ENCODE measurements around the gene CRYGS.

Gene CRYGS

GRCh38 chr3:186589856-186590579, 45.8 kb upstream of the CRYGS start:
- Histone ChIP-seq H3K27ac (ENCODE audit: extremely low read depth, low read depth, low read length) (no peak overlapping the region), H3K4me1 (ENCODE audit: control insufficient read depth, insufficient read depth, low read length) (no peaks in the 10 kb centered on the region), H3K4me3 (ENCODE audit: low read depth, low read length) (no peak overlapping the region), H3K36me3 (ENCODE audit: control insufficient read depth in 2 of 2, insufficient read depth in 1 of 2, low read length in 2 of 2) (peaks cover 0 to 13% of the 10 kb centered on the region in 2 experiments; a peak in 1 of 3 replicates), H3K9me3 (ENCODE audit: control insufficient read depth, insufficient read depth, low read depth, low read length) (no peaks in the 10 kb centered on the region)
- POLR2A ChIA-PET, result interaction anchor here (0.6 to 1.2 kb wide), 3 partner anchors 20 to 149 kb away, joined by 3 to 5 read pairs (median 3); partner anchors contain the start of gene DNAJB11
- CTCF ChIA-PET, result interaction anchor here (0.5 to 8.5 kb wide), 6 partner anchors 20 to 377 kb away, joined by 3 to 59 read pairs (median 3); partner anchors contain the start of gene AHSG
- TF ChIP-seq ZNF19 (tag by site-specific recombination; IDR thresholded peaks at IDR 0.05; ENCODE audit: low read depth), result no peak
- no peak for TF ChIP-seq ZNF404 (tag by site-specific recombination; IDR thresholded peaks at IDR 0.05)
- TF ChIP-seq ZNF280C (tag by site-specific recombination; IDR thresholded peaks at IDR 0.05), result no peak
- TF ChIP-seq ZNF701 (tag by site-specific recombination; IDR thresholded peaks at IDR 0.05), result no peak
- no peak for TF ChIP-seq ZNF280D (tag by site-specific recombination; IDR thresholded peaks at IDR 0.05)
- no peak for TF ChIP-seq ZNF837 (tag by site-specific recombination; IDR thresholded peaks at IDR 0.05)
- peak; percentile 81; the same call in 1 of the 2 replicates for TF ChIP-seq ZNF362 (tag by site-specific recombination; IDR thresholded peaks at IDR 0.05)
- TF ChIP-seq ZNF704 (tag by site-specific recombination; IDR thresholded peaks at IDR 0.05), result no peak
- no peak for TF ChIP-seq CTCF (tag by site-specific recombination; IDR thresholded peaks at IDR 0.05)
- no peak for TF ChIP-seq ZNF433 (tag by site-specific recombination; IDR thresholded peaks at IDR 0.05; ENCODE audit: low read depth)
- TF ChIP-seq ZNF660 (tag by site-specific recombination; IDR thresholded peaks at IDR 0.05), result no peak
- TF ChIP-seq OSR2 (tag by site-specific recombination; IDR thresholded peaks at IDR 0.05), result no peak
- TF ChIP-seq ZFHX2 (tag by site-specific recombination; conservative IDR thresholded peaks at IDR 0.05), result peak; percentile 48
- TF ChIP-seq BCL6B (tag by site-specific recombination; IDR thresholded peaks at IDR 0.05), result no peak
- TF ChIP-seq ZNF391 (tag by site-specific recombination; IDR thresholded peaks at IDR 0.05; ENCODE audit: borderline replicate concordance, low read depth), result no peak
- no peak for TF ChIP-seq ZNF18 (tag by site-specific recombination; IDR thresholded peaks at IDR 0.05)
- TF ChIP-seq REPIN1 (tag by site-specific recombination; IDR thresholded peaks at IDR 0.05; ENCODE audit: low read depth), result no peak
- TF ChIP-seq KLF17 (tag by site-specific recombination; IDR thresholded peaks at IDR 0.05), result no peak
- no peak for TF ChIP-seq BCL11B (tag by site-specific recombination; IDR thresholded peaks at IDR 0.05; ENCODE audit: low read depth)
- TF ChIP-seq ZNF473 (tag by site-specific recombination; IDR thresholded peaks at IDR 0.05), result no peak
- no peak for TF ChIP-seq ZNF747 (tag by site-specific recombination; IDR thresholded peaks at IDR 0.05)
- peak; percentile 98 for TF ChIP-seq SP7 (tag by site-specific recombination; IDR thresholded peaks at IDR 0.05)
- no peak for TF ChIP-seq ZNF324 (tag by site-specific recombination; IDR thresholded peaks at IDR 0.05)
- no peak for TF ChIP-seq ZNF664 (tag by site-specific recombination; IDR thresholded peaks at IDR 0.05)
